HepG2 (cell line): ENCODE data around the gene GPBP1. TPM values are rescaled to one million over a fixed set of nuclear protein-coding genes. Genes with fewer than 3 reads are reported as not detected.

Experiments used
- ATAC-seq: fragments of 200-7000 bp; cut with Tn5 transposase; 3 replicates; pipeline ENCODE4 v1.9.1; 2020; ENCODE audit warnings: mild to moderate bottlenecking, moderate library complexity
- BruUV-seq: library from RNA; stranded (reverse); fragments of 400-500 nt; replicated peaks from 2 replicates; lab custom pipeline; 2021; lab: Mats Ljungman, UMichigan
- CTCF ChIA-PET: fragments of 300-600 bp; formaldehyde crosslinking; extraction: SDS; loops from one replicate; lab custom pipeline; 2021; ENCODE audit warnings: low total read pairs, inconsistent platforms, low intra/inter-chr PET ratio; lab: Yijun Ruan, JAX
- POLR2A ChIA-PET: fragments of 350-600 bp; sonication (Branson Sonifier 250); formaldehyde crosslinking; loops from one replicate; lab custom pipeline; 2020; ENCODE audit warnings: antibody characterized with exemption, inconsistent platforms; lab: Yijun Ruan, JAX
- DNase-seq: peaks from one replicate; pipeline ENCODE4 v3.0.0-alpha.2; 2015; ENCODE audit warnings: low spot score
- FAIRE-seq: peaks from 3 replicates; lab custom pipeline; 2011; peaks lifted over from hg19 to GRCh38; lab: Jason Lieb, UNC
- H2AFZ ChIP-seq: one replicate; pipeline ENCODE4 v1.6.1; 2011; ENCODE audit warnings: low read length, inconsistent platforms
- H3K27ac ChIP-seq: fragments of 300-600 bp; 3 replicates; pipeline ENCODE4 v1.8.0; 2011; ENCODE audit warnings: mixed run types, mild to moderate bottlenecking, mixed read lengths, low read length, inconsistent platforms; ENCODE audit not compliant: insufficient read depth; ENCODE audit errors: extremely low read length
- H3K27me3 ChIP-seq, 2 experiments: fragments of 200-600 bp in 1 of 2; 2 replicates in 1 of 2; 3 replicates in 1 of 2; pipeline versions ENCODE4 v1.6.0 to v1.8.0; 2011; ENCODE audit warnings: low read length in 2 of 2, mild to moderate bottlenecking in 2 of 2, moderate library complexity in 2 of 2, inconsistent platforms in 1 of 2; ENCODE audit not compliant: insufficient read depth in 2 of 2, control insufficient read depth in 1 of 2
- H3K36me3 ChIP-seq, 2 experiments: fragments of 200-600 bp in 1 of 2; replicated peaks in 1 of 2; 2 replicates in 1 of 2; 3 replicates in 1 of 2; pipeline versions ENCODE4 v1.5.1 to v1.8.0; 2011; ENCODE audit warnings: low read length in 2 of 2, inconsistent platforms in 1 of 2; ENCODE audit not compliant: insufficient read depth in 2 of 2, control insufficient read depth in 1 of 2
- H3K4me1 ChIP-seq: 2 replicates; pipeline ENCODE4 v1.5.1; 2012; ENCODE audit warnings: low read length, inconsistent platforms; ENCODE audit not compliant: insufficient read depth
- H3K4me2 ChIP-seq: 2 replicates; pipeline ENCODE4 v1.6.0; 2011; ENCODE audit warnings: low read depth, low read length, inconsistent platforms
- H3K4me3 ChIP-seq, 3 experiments: fragments of 200-600 bp in 1 of 3; sonication (generic), shearing (Covaris generic) in 1 of 3; replicated peaks in 1 of 3; 2 replicates each; pipeline ENCODE4 v1.5.1; 2011 to 2016; ENCODE audit warnings: low read length in 3 of 3, inconsistent platforms in 2 of 3, low read depth in 2 of 3, mild to moderate bottlenecking in 2 of 3, control low read depth in 1 of 3, mixed read lengths in 1 of 3; ENCODE audit not compliant: insufficient read depth in 1 of 3
- H3K79me2 ChIP-seq: one replicate; pipeline ENCODE4 v1.6.1; 2011; ENCODE audit warnings: low read length, inconsistent platforms; ENCODE audit not compliant: insufficient read depth
- H3K9ac ChIP-seq: 2 replicates; pipeline ENCODE4 v1.6.0; 2011; ENCODE audit warnings: mild to moderate bottlenecking, low read depth, low read length, inconsistent platforms; ENCODE audit not compliant: insufficient read depth
- H3K9me3 ChIP-seq: 2 replicates; pipeline ENCODE4 v1.5.1; 2012; ENCODE audit warnings: mild to moderate bottlenecking, low read length
- H4K20me1 ChIP-seq: 2 replicates; pipeline ENCODE4 v1.6.0; 2011; ENCODE audit warnings: inconsistent platforms, mild to moderate bottlenecking, low read length, moderate library complexity; ENCODE audit not compliant: insufficient read depth
- CTCF ChIP-seq: sonication (generic); formaldehyde crosslinking; IDR thresholded peaks from 2 replicates; pipeline ENCODE4 v1.5.0; 2020; ENCODE audit warnings: mild to moderate bottlenecking, missing genetic modification reagents, moderate library complexity
- ERF ChIP-seq: IDR thresholded peaks from 2 replicates; pipeline ENCODE4 v1.6.1; 2018; ENCODE audit warnings: missing biosample characterization, missing genetic modification reagents
- FOXO1 ChIP-seq: sonication (generic); formaldehyde crosslinking; IDR thresholded peaks from 2 replicates; pipeline ENCODE4 v1.4.0; 2020; ENCODE audit warnings: missing genetic modification reagents
- HDAC2 ChIP-seq: sonication (generic); formaldehyde crosslinking; IDR thresholded peaks from 2 replicates; pipeline ENCODE4 v1.4.0; 2020; ENCODE audit warnings: missing genetic modification reagents
- NFE2 ChIP-seq: sonication (generic); formaldehyde crosslinking; IDR thresholded peaks from 2 replicates; pipeline ENCODE4 v1.4.0; 2020; ENCODE audit warnings: missing genetic modification reagents
- NR2C2 ChIP-seq: sonication (generic); formaldehyde crosslinking; IDR thresholded peaks from 2 replicates; pipeline ENCODE4 v1.4.0; 2020; ENCODE audit warnings: missing genetic modification reagents, mild to moderate bottlenecking, moderate library complexity, borderline replicate concordance
- SAP130 ChIP-seq: IDR thresholded peaks from 2 replicates; pipeline ENCODE4 v1.6.1; 2016; ENCODE audit warnings: low read depth
- SMC3 ChIP-seq: IDR thresholded peaks from 2 replicates; pipeline ENCODE4 v1.6.1; 2011; ENCODE audit warnings: low read length, improper control_type of control experiment
- SPEN ChIP-seq: sonication (generic); formaldehyde crosslinking; IDR thresholded peaks from 2 replicates; pipeline ENCODE4 v1.5.1; 2020; ENCODE audit warnings: low read depth, mild to moderate bottlenecking, missing genetic modification reagents
- ZNF776 ChIP-seq: sonication (generic); formaldehyde crosslinking; IDR thresholded peaks from 2 replicates; pipeline ENCODE4 v1.4.0; 2020; ENCODE audit warnings: mild to moderate bottlenecking, missing genetic modification reagents
- ZNF777 ChIP-seq: sonication (generic); formaldehyde crosslinking; IDR thresholded peaks from 2 replicates; pipeline ENCODE4 v1.4.0; 2020; ENCODE audit warnings: missing genetic modification reagents
- WGBS: methylation state at CpG from one replicate; pipeline ENCODE4 v1.1.6; 2017; ENCODE audit warnings: low lambda C conversion rate; 5-methylcytosine and 5-hydroxymethylcytosine counted together
- in situ Hi-C: cut with HindIII; loops from 2 replicates; pipeline ENCODE4 v1.10.0; 2017; ENCODE audit warnings: low pct_unique_long_range_greater_than_20kb; ENCODE audit not compliant: extremely low pct_ligation_motif_present
- intact Hi-C: fragments of 100-400 bp; cut with micrococcal nuclease; formaldehyde crosslinking; loops from one replicate; pipeline ENCODE4 v1.10.0; 2022; ENCODE audit not compliant: unreplicated experiment
- polyA plus RNA-seq, 8 experiments: library from polyadenylated mRNA; depleted of rRNA in 3 of 8; stranded (reverse) in 7 of 8; unstranded in 1 of 8; fragments of >200 nt; fragmentation: Illumina TruSeq in 4 of 8; extraction: Trizol in 4 of 8; gene quantifications; 2 replicates each; pipeline versions ENCODE4 v1.2.1 to v1.2.3, GENCODE V29; 2011 to 2016; ENCODE audit warnings: low read depth in 4 of 8, missing spikeins in 1 of 8, mixed read lengths in 1 of 8; ENCODE audit not compliant: insufficient read depth in 1 of 8
- total RNA-seq, 5 experiments: library from RNA; depleted of rRNA; stranded (reverse); fragments of >200 nt; fragmentation: Illumina TruSeq; extraction: Trizol; gene quantifications; 2 replicates each; pipeline ENCODE4 v1.2.3, GENCODE V29; 2016; ENCODE audit warnings: low read depth in 1 of 5
- TF ChIP-seq, protein P1 (sequence below): sonication (generic); formaldehyde crosslinking; IDR thresholded peaks from 2 replicates; pipeline ENCODE4 v1.4.0; 2020; ENCODE audit warnings: missing genetic modification reagents, borderline replicate concordance

GPBP1 gene
- total and polyA plus RNA-seq, 2 of the 13 experiments (the other 11 are each of a cell fraction or from before 2014, with no cell fraction given), result 27.1 to 72.2 TPM

DNA sequence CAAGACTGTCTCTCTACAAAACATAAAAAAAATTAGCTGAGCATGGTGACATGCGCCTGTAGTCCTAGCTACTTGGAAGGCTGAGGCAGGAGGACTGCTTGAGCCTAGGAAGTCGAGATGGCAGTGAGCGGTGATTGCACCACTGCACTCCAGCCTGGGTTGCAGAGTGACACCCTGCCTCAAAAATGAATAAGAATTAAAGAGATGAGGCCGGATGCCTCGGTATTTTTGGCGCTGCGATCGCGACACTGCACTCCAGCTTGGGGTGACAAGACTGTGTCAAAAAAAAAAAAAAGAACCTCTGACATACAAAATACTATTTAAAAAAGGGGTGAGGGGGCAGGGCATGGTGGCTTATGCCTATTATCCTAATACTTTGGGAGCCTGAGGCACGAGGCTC is 7.3 kb downstream of the GPBP1 start:
- WGBS, result 91% methylated on average over 10 of the region's 10 CpGs
- intact Hi-C loops, result no loop called here
- BruUV-seq, result no TSS peak
- POLR2A ChIA-PET, result no interaction called here
- no peak overlapping the region for H2AFZ ChIP-seq
- TF ChIP-seq NFE2 (CRISPR knock-in tag), result no peak
- TF ChIP-seq FOXO1 (CRISPR knock-in tag), result no peak
- no peak for TF ChIP-seq ERF (CRISPR knock-in tag)
- TF ChIP-seq, all 625 proteins: peak for 0
- H3K36me3 ChIP-seq, result peaks cover 3 to 15% of the 10 kb centered on the region in 2 experiments; a peak in 4 of 5 replicates
- in situ Hi-C loops, result no loop called here
- H3K9me3 ChIP-seq, result no peaks in the 10 kb centered on the region
- H3K9ac ChIP-seq, result no peak overlapping the region
- no peak for ATAC-seq
- peaks cover 88% of the 10 kb centered on the region for H4K20me1 ChIP-seq
- H3K79me2 ChIP-seq, result peaks cover 98% of the 10 kb centered on the region
- no peak overlapping the region for H3K27ac ChIP-seq
- no peaks in the 10 kb centered on the region for H3K27me3 ChIP-seq
- H3K4me3 ChIP-seq, result no peak overlapping the region
- 0 out of 2 replicates have a peak overlapping the region, but pooled peaks have one; percentile 23 for H3K4me2 ChIP-seq
- peaks cover 64% of the 10 kb centered on the region for H3K4me1 ChIP-seq
- FAIRE-seq, result no peak
- no peak for DNase-seq
- CTCF ChIA-PET, result no interaction called here

DNA sequence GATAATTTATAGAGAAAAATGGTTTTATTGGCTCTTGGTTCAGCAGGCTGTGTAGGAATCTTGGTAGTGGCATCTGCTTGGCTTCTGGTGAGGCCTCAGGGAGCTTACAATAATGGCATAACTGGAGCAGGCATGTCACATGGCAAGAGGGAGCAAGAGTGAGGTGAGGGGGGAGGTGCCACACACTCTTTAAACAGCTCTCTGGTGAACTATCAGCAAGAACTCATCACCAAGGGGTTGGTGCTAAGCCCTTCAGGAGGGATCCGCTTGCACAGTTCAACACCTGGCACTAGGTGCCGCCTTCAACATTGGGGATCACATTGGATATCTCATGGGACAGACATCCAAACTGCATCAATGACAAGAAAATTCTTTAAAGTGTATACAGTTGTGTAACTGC is 10.5 kb downstream of the GPBP1 start:
- Histone ChIP-seq H3K36me3 (peaks cover 3 to 13% of the 10 kb centered on the region in 2 experiments; a peak in 4 of 5 replicates), H3K4me2 (peak overlapping the region; percentile 8), H2AFZ (no peak overlapping the region), H3K27ac (no peak overlapping the region), H3K27me3 (no peaks in the 10 kb centered on the region), H3K9ac (no peak overlapping the region), H3K9me3 (no peaks in the 10 kb centered on the region), H3K4me3 (no peak overlapping the region), H4K20me1 (peaks cover 84% of the 10 kb centered on the region), H3K4me1 (peaks cover 80% of the 10 kb centered on the region), H3K79me2 (peaks cover 98% of the 10 kb centered on the region)
- ChIA-PET POLR2A (interaction anchor here (1.6 kb wide), 1 partner anchor 11 kb away, joined by 5 read pairs; the partner anchor contains the start of gene GPBP1), CTCF (no interaction called here)
- TF ChIP-seq NR2C2 (CRISPR knock-in tag), result no peak
- TF ChIP-seq HDAC2 (CRISPR knock-in tag), result 0 out of 2 replicates have a peak, but pooled peaks have one; percentile 22
- TF ChIP-seq, protein P1, sequence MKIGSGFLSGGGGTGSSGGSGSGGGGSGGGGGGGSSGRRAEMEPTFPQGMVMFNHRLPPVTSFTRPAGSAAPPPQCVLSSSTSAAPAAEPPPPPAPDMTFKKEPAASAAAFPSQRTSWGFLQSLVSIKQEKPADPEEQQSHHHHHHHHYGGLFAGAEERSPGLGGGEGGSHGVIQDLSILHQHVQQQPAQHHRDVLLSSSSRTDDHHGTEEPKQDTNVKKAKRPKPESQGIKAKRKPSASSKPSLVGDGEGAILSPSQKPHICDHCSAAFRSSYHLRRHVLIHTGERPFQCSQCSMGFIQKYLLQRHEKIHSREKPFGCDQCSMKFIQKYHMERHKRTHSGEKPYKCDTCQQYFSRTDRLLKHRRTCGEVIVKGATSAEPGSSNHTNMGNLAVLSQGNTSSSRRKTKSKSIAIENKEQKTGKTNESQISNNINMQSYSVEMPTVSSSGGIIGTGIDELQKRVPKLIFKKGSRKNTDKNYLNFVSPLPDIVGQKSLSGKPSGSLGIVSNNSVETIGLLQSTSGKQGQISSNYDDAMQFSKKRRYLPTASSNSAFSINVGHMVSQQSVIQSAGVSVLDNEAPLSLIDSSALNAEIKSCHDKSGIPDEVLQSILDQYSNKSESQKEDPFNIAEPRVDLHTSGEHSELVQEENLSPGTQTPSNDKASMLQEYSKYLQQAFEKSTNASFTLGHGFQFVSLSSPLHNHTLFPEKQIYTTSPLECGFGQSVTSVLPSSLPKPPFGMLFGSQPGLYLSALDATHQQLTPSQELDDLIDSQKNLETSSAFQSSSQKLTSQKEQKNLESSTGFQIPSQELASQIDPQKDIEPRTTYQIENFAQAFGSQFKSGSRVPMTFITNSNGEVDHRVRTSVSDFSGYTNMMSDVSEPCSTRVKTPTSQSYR (CRISPR knock-in tag), result 0 out of 2 replicates have a peak, but pooled peaks have one; percentile 22
- no peak for TF ChIP-seq ZNF777 (CRISPR knock-in tag)
- TF ChIP-seq SMC3, result 0 out of 2 replicates have a peak, but pooled peaks have one; percentile 11
- 0 out of 2 replicates have a peak, but pooled peaks have one; percentile 16 for TF ChIP-seq SAP130 (CRISPR knock-in tag)
- peak; percentile 44; the same call in 1 of the 2 replicates for TF ChIP-seq CTCF (CRISPR knock-in tag)
- no peak for TF ChIP-seq SPEN (CRISPR knock-in tag)
- peak; percentile 99 for TF ChIP-seq ZNF776 (CRISPR knock-in tag)
- whole genome bisulfite sequencing, result 100% methylated on average over 2 of the region's 2 CpGs
- in situ Hi-C loops, result no loop called here
- DNase-seq, result no peak
- BruUV-seq, result no TSS peak
- peak; percentile 81 for ATAC-seq
- no peak for FAIRE-seq
- intact Hi-C loops, result loop anchor here (2.0 kb wide), 1 partner anchor 36 kb away; no protein-coding TSS in a partner anchor
